Globus pallidus (tissue), 1 donor: Measurements from ENCODE around the gene ZNF808.
"Not testable (repeated sequence)": the region's sequence is repeated elsewhere in the genome, so short reads cannot be mapped to it uniquely, and the experiment has no call there.

Source experiments
- DNase-seq: peaks from one replicate; pipeline ENCODE4 v3.0.0-alpha.2; 2015; ENCODE audit warnings: low spot score

ZNF808 gene

GRCh38 chr19:52536448-52536800 is 9.0 kb downstream of the ZNF808 start:
- DNase-seq: no peak

GRCh38 chr19:52538815-52539214 is 11.3 kb downstream of the ZNF808 start:
- not testable (repeated sequence) for DNase-seq

GRCh38 chr19:52541176-52541575 is 13.7 kb downstream of the ZNF808 start:
- DNase-seq: not testable (repeated sequence)

- no peak for DNase-seq
Measured at GRCh38 chr19:52541608-52542007, 14.1 kb downstream of the ZNF808 start.

- DNase-seq: not testable (repeated sequence)
Measured at GRCh38 chr19:52542541-52542940, 15.1 kb downstream of the ZNF808 start.

GRCh38 chr19:52542984-52543664 is 15.7 kb downstream of the ZNF808 start:
- no peak for DNase-seq

GRCh38 chr19:52554216-52554971 is 26.9 kb downstream of the ZNF808 start:
- DNase-seq: no peak

GRCh38 chr19:52557231-52557995 is 29.9 kb downstream of the ZNF808 start:
- no peak for DNase-seq

GRCh38 chr19:52558732-52559445 is 31.4 kb downstream of the ZNF808 start:
- not testable (repeated sequence) for DNase-seq

GRCh38 chr19:52561611-52562010 is 34.1 kb downstream of the ZNF808 start:
- not testable (repeated sequence) for DNase-seq

GRCh38 chr19:52566121-52566520 is 38.7 kb downstream of the ZNF808 start:
- no peak for DNase-seq

- DNase-seq: no peak
Measured at GRCh38 chr19:52566588-52566987, 39.1 kb downstream of the ZNF808 start.

- no peak for DNase-seq
Measured at GRCh38 chr19:52567921-52568320, 40.5 kb downstream of the ZNF808 start.

- not testable (repeated sequence) for DNase-seq
Measured at GRCh38 chr19:52569638-52569999, 42.2 kb downstream of the ZNF808 start.

GRCh38 chr19:52570000-52570861 is 42.8 kb downstream of the ZNF808 start, which contains the start of gene ZNF701:
TSS of gene ZNF701 (plus strand) at chr19:52570287. CDS start at chr19:52574148, 3,861 bp downstream.
- peak; percentile 91 for DNase-seq

GRCh38 chr19:52584736-52585440 is 57.4 kb downstream of the ZNF808 start:
- no peak for DNase-seq

GRCh38 chr19:52585604-52586003 is 58.1 kb downstream of the ZNF808 start:
- DNase-seq: no peak

- DNase-seq: no peak
Measured at GRCh38 chr19:52590728-52591127, 63.3 kb downstream of the ZNF808 start.

GRCh38 chr19:52592301-52592700 is 64.8 kb downstream of the ZNF808 start:
- no peak for DNase-seq

GRCh38 chr19:52593441-52593840 is 66.0 kb downstream of the ZNF808 start:
- DNase-seq: not testable (repeated sequence)
